HepG2 (cell line): ENCODE measurements around the gene SEMA7A. TPM values are rescaled to one million over a fixed set of nuclear protein-coding genes. Genes with fewer than 3 reads are reported as not detected.

ENCODE experiments used
- ARID5B ChIP-seq: IDR thresholded peaks from 2 replicates; pipeline ENCODE4 v1.4.0; 2020; ENCODE audit warnings: mild to moderate bottlenecking, missing genetic modification reagents
- BCL6 ChIP-seq: IDR thresholded peaks from 2 replicates; pipeline ENCODE4 v1.6.1; 2016; ENCODE audit warnings: missing genetic modification reagents, missing compliant biosample characterization
- HMGA1 ChIP-seq: sonication (generic); formaldehyde crosslinking; conservative IDR thresholded peaks from 2 replicates; pipeline ENCODE4 v1.4.0; 2020; ENCODE audit warnings: missing genetic modification reagents
- MATR3 ChIP-seq: sonication (generic); formaldehyde crosslinking; IDR thresholded peaks from 2 replicates; pipeline ENCODE4 v1.4.0; 2020; ENCODE audit warnings: missing genetic modification reagents
- TEAD3 ChIP-seq: optimal IDR thresholded peaks from 2 replicates; pipeline ENCODE3; 2016; ENCODE audit warnings: borderline replicate concordance
- ZFP36L1 ChIP-seq: sonication (generic); formaldehyde crosslinking; IDR thresholded peaks from 2 replicates; pipeline ENCODE4 v1.8.0; 2022; ENCODE audit warnings: mild to moderate bottlenecking, missing genetic modification reagents, moderate library complexity
- ZNF12 ChIP-seq: sonication (generic); formaldehyde crosslinking; IDR thresholded peaks from 2 replicates; pipeline ENCODE4 v1.5.0; 2020; ENCODE audit warnings: missing genetic modification reagents
- ZNF30 ChIP-seq: sonication (generic); formaldehyde crosslinking; IDR thresholded peaks from 2 replicates; pipeline ENCODE4 v1.5.0; 2020; ENCODE audit warnings: mild to moderate bottlenecking, missing genetic modification reagents
- ZNF382 ChIP-seq: sonication (generic); formaldehyde crosslinking; IDR thresholded peaks from 2 replicates; pipeline ENCODE4 v1.5.0; 2020; ENCODE audit warnings: missing genetic modification reagents, mild to moderate bottlenecking, borderline replicate concordance
- ZNF570 ChIP-seq: sonication (generic); formaldehyde crosslinking; IDR thresholded peaks from 2 replicates; pipeline ENCODE4 v1.4.0; 2020; ENCODE audit warnings: mild to moderate bottlenecking, missing genetic modification reagents, borderline replicate concordance
- ZNF674 ChIP-seq: sonication (generic); formaldehyde crosslinking; IDR thresholded peaks from 2 replicates; pipeline ENCODE4 v1.5.0; 2020; ENCODE audit warnings: low read depth, mild to moderate bottlenecking, missing genetic modification reagents
- ZNF703 ChIP-seq: sonication (generic); formaldehyde crosslinking; IDR thresholded peaks from 2 replicates; pipeline ENCODE4 v1.5.1; 2020; ENCODE audit warnings: missing genetic modification reagents, mild to moderate bottlenecking, moderate library complexity, borderline replicate concordance
- ZNF709 ChIP-seq: sonication (generic); formaldehyde crosslinking; IDR thresholded peaks from 2 replicates; pipeline ENCODE4 v1.5.0; 2020; ENCODE audit warnings: mild to moderate bottlenecking, missing genetic modification reagents
- ZNF850 ChIP-seq: sonication (generic); formaldehyde crosslinking; conservative IDR thresholded peaks from 2 replicates; pipeline ENCODE4 v1.9.0; 2021; ENCODE audit warnings: mild to moderate bottlenecking, missing genetic modification reagents
- ZSCAN30 ChIP-seq: sonication (generic); formaldehyde crosslinking; IDR thresholded peaks from 2 replicates; pipeline ENCODE4 v1.5.0; 2020; ENCODE audit warnings: mild to moderate bottlenecking, missing genetic modification reagents
- polyA plus RNA-seq, 8 experiments: library from polyadenylated mRNA; depleted of rRNA in 3 of 8; stranded (reverse) in 7 of 8; unstranded in 1 of 8; fragments of >200 nt; fragmentation: Illumina TruSeq in 4 of 8; extraction: Trizol in 4 of 8; gene quantifications; 2 replicates each; pipeline versions ENCODE4 v1.2.1 to v1.2.3, GENCODE V29; 2011 to 2016; ENCODE audit warnings: low read depth in 4 of 8, missing spikeins in 1 of 8, mixed read lengths in 1 of 8; ENCODE audit not compliant: insufficient read depth in 1 of 8
- total RNA-seq, 5 experiments: library from RNA; depleted of rRNA; stranded (reverse); fragments of >200 nt; fragmentation: Illumina TruSeq; extraction: Trizol; gene quantifications; 2 replicates each; pipeline ENCODE4 v1.2.3, GENCODE V29; 2016; ENCODE audit warnings: low read depth in 1 of 5
- TF ChIP-seq, protein P1 (sequence below): sonication (generic); formaldehyde crosslinking; conservative IDR thresholded peaks from 2 replicates; pipeline ENCODE4 v1.8.0; 2022; ENCODE audit warnings: low read depth, missing genetic modification reagents
- TF ChIP-seq, protein P2 (sequence below): sonication (generic); formaldehyde crosslinking; IDR thresholded peaks from 2 replicates; pipeline ENCODE4; 2020; ENCODE audit warnings: missing genetic modification reagents, mild to moderate bottlenecking, borderline replicate concordance
- TF ChIP-seq, protein P3 (sequence below): IDR thresholded peaks from 2 replicates; pipeline ENCODE4 v1.6.1; 2016; ENCODE audit warnings: control low read depth

Gene SEMA7A
- total and polyA plus RNA-seq, 2 of the 13 experiments (the other 11 are each of a cell fraction or from before 2014, with no cell fraction given): 9.0 to 15.8 TPM

GRCh38 chr15:74460871-74461846 is 27.4 kb upstream of the SEMA7A start, which contains the start of gene UBL7 (continued):
- peak; percentile 61; the same call in 1 of the 2 replicates for TF ChIP-seq BCL6
- TF ChIP-seq ZNF674: no peak
- TF ChIP-seq ZNF12 (CRISPR knock-in tag): peak; percentile 46; the same call in 1 of the 2 replicates
- TF ChIP-seq TEAD3 (CRISPR knock-in tag): peak; percentile 91
- TF ChIP-seq, protein P1, sequence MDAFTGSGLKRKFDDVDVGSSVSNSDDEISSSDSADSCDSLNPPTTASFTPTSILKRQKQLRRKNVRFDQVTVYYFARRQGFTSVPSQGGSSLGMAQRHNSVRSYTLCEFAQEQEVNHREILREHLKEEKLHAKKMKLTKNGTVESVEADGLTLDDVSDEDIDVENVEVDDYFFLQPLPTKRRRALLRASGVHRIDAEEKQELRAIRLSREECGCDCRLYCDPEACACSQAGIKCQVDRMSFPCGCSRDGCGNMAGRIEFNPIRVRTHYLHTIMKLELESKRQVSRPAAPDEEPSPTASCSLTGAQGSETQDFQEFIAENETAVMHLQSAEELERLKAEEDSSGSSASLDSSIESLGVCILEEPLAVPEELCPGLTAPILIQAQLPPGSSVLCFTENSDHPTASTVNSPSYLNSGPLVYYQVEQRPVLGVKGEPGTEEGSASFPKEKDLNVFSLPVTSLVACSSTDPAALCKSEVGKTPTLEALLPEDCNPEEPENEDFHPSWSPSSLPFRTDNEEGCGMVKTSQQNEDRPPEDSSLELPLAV (CRISPR knock-in tag): no peak
- TF ChIP-seq ZNF570 (CRISPR knock-in tag): no peak
- TF ChIP-seq, protein P2, sequence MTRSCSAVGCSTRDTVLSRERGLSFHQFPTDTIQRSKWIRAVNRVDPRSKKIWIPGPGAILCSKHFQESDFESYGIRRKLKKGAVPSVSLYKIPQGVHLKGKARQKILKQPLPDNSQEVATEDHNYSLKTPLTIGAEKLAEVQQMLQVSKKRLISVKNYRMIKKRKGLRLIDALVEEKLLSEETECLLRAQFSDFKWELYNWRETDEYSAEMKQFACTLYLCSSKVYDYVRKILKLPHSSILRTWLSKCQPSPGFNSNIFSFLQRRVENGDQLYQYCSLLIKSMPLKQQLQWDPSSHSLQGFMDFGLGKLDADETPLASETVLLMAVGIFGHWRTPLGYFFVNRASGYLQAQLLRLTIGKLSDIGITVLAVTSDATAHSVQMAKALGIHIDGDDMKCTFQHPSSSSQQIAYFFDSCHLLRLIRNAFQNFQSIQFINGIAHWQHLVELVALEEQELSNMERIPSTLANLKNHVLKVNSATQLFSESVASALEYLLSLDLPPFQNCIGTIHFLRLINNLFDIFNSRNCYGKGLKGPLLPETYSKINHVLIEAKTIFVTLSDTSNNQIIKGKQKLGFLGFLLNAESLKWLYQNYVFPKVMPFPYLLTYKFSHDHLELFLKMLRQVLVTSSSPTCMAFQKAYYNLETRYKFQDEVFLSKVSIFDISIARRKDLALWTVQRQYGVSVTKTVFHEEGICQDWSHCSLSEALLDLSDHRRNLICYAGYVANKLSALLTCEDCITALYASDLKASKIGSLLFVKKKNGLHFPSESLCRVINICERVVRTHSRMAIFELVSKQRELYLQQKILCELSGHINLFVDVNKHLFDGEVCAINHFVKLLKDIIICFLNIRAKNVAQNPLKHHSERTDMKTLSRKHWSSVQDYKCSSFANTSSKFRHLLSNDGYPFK (CRISPR knock-in tag): peak; percentile 85
- TF ChIP-seq ZNF30 (CRISPR knock-in tag): no peak
- TF ChIP-seq, protein P3, sequence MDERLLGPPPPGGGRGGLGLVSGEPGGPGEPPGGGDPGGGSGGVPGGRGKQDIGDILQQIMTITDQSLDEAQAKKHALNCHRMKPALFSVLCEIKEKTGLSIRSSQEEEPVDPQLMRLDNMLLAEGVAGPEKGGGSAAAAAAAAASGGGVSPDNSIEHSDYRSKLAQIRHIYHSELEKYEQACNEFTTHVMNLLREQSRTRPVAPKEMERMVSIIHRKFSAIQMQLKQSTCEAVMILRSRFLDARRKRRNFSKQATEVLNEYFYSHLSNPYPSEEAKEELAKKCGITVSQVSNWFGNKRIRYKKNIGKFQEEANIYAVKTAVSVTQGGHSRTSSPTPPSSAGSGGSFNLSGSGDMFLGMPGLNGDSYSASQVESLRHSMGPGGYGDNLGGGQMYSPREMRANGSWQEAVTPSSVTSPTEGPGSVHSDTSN: no peak
- peak; percentile 80; the same call in 1 of the 2 replicates for TF ChIP-seq ZSCAN30 (CRISPR knock-in tag)
- peak; percentile 67 for TF ChIP-seq ARID5B
- TF ChIP-seq ZNF850 (CRISPR knock-in tag): no peak
- no peak for TF ChIP-seq ZNF703 (CRISPR knock-in tag)
- TF ChIP-seq ZNF382 (CRISPR knock-in tag): no peak
- no peak for TF ChIP-seq MATR3 (CRISPR knock-in tag)
- peak; percentile 79; the same call in 1 of the 2 replicates for TF ChIP-seq ZNF709
- no peak for TF ChIP-seq ZFP36L1
- no peak for TF ChIP-seq HMGA1 (CRISPR knock-in tag)
